Stomach smooth muscle (tissue), 2 donors: ENCODE results near the gene SRPRB.

Experiments
- H3K27ac ChIP-seq: one replicate; pipeline ENCODE4 v1.7.0; 2013; ENCODE audit warnings: mild to moderate bottlenecking, low read length, inconsistent platforms
- H3K27me3 ChIP-seq, 2 donors: one replicate each; pipeline ENCODE4 v1.7.0; 2013; ENCODE audit warnings: low read length in 2 of 2; ENCODE audit not compliant: insufficient read depth in 2 of 2, control insufficient read depth in 1 of 2
- H3K36me3 ChIP-seq, 2 donors: one replicate each; pipeline ENCODE4 v1.7.0; 2013; ENCODE audit warnings: low read length in 2 of 2; ENCODE audit not compliant: control insufficient read depth in 2 of 2, insufficient read depth in 2 of 2
- H3K4me1 ChIP-seq: one replicate; pipeline ENCODE4 v1.7.0; 2013; ENCODE audit warnings: low read length; ENCODE audit not compliant: control insufficient read depth, insufficient read depth
- H3K4me3 ChIP-seq, 2 donors: one replicate each; pipeline ENCODE4 v1.7.0; 2013; ENCODE audit warnings: low read length in 2 of 2
- H3K9ac ChIP-seq, 2 donors: one replicate each; pipeline ENCODE4 v1.7.0; 2013; ENCODE audit warnings: low read length in 2 of 2, mild to moderate bottlenecking in 1 of 2
- H3K9me3 ChIP-seq, 2 donors: one replicate each; pipeline ENCODE4 v1.7.0; 2013; ENCODE audit warnings: low read length in 2 of 2; ENCODE audit not compliant: control insufficient read depth in 2 of 2
- donor health status: healthy.
- donor health status: Pancreatic carcinoma.

The SRPRB gene

GRCh38 chr3:133859381-133860234 lies 54.0 kb downstream of the SRPRB start:
- no peaks in the 10 kb centered on the region for H3K4me1 ChIP-seq
- no peak overlapping the region for H3K9ac ChIP-seq
- peaks cover 0 to 4% of the 10 kb centered on the region in 2 donors for H3K36me3 ChIP-seq
- H3K27me3 ChIP-seq = no peaks in the 10 kb centered on the region
- no peaks in the 10 kb centered on the region for H3K9me3 ChIP-seq
- no peak overlapping the region for H3K4me3 ChIP-seq
- H3K27ac ChIP-seq = no peak overlapping the region

- H3K4me1 ChIP-seq = peaks cover 3% of the 10 kb centered on the region
- H3K9ac ChIP-seq = no peak overlapping the region
- H3K27me3 ChIP-seq = no peaks in the 10 kb centered on the region
- H3K27ac ChIP-seq = no peak overlapping the region
- H3K4me3 ChIP-seq = no peak overlapping the region
- peaks cover 0 to 4% of the 10 kb centered on the region in 2 donors for H3K36me3 ChIP-seq
- H3K9me3 ChIP-seq = no peaks in the 10 kb centered on the region
These were observed 54.9 kb downstream of the SRPRB start for GRCh38 chr3:133860519-133860918.

- peaks cover 3% of the 10 kb centered on the region for H3K4me1 ChIP-seq
- no peak overlapping the region for H3K27ac ChIP-seq
- no peaks in the 10 kb centered on the region for H3K27me3 ChIP-seq
- H3K9ac ChIP-seq = no peak overlapping the region
- H3K36me3 ChIP-seq = peaks cover 0 to 4% of the 10 kb centered on the region in 2 donors
- no peak overlapping the region for H3K4me3 ChIP-seq
- H3K9me3 ChIP-seq = no peaks in the 10 kb centered on the region
These were observed 56.5 kb downstream of the SRPRB start for GRCh38 chr3:133862161-133862560.

GRCh38 chr3:133863911-133864310 lies 58.3 kb downstream of the SRPRB start:
- Histone ChIP-seq H3K4me3 (no peak overlapping the region), H3K4me1 (peaks cover 13% of the 10 kb centered on the region), H3K27ac (no peak overlapping the region), H3K36me3 (peaks cover 0 to 4% of the 10 kb centered on the region in 2 donors), H3K9ac (no peak overlapping the region), H3K27me3 (no peaks in the 10 kb centered on the region), H3K9me3 (no peaks in the 10 kb centered on the region)

DNA sequence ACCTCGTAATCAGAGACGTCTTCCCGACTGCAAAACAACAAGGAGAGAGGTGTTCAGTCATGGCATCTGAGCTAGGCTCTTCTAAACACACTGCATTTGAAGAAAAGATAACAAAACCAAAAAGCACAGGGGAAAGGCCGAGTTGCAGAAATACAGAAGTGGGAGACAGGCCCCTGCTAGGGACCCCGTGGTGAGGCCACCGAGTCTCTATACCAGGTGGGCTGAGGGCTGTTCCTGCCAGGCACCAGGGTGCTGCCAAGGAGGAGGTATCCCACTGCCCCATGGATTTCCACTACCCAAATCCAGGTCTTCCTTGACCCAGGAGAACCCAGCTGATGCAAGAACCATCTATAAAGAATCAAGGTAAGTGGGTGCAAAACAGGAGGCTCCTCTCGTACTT lies 59.0 kb downstream of the SRPRB start:
- peaks cover 18% of the 10 kb centered on the region for H3K4me1 ChIP-seq
- H3K9ac ChIP-seq = no peak overlapping the region
- H3K4me3 ChIP-seq = no peak overlapping the region
- peaks cover 0 to 4% of the 10 kb centered on the region in 2 donors for H3K36me3 ChIP-seq
- H3K27ac ChIP-seq = no peak overlapping the region
- peaks cover 0 to 2% of the 10 kb centered on the region in 2 donors for H3K9me3 ChIP-seq
- no peaks in the 10 kb centered on the region for H3K27me3 ChIP-seq

DNA sequence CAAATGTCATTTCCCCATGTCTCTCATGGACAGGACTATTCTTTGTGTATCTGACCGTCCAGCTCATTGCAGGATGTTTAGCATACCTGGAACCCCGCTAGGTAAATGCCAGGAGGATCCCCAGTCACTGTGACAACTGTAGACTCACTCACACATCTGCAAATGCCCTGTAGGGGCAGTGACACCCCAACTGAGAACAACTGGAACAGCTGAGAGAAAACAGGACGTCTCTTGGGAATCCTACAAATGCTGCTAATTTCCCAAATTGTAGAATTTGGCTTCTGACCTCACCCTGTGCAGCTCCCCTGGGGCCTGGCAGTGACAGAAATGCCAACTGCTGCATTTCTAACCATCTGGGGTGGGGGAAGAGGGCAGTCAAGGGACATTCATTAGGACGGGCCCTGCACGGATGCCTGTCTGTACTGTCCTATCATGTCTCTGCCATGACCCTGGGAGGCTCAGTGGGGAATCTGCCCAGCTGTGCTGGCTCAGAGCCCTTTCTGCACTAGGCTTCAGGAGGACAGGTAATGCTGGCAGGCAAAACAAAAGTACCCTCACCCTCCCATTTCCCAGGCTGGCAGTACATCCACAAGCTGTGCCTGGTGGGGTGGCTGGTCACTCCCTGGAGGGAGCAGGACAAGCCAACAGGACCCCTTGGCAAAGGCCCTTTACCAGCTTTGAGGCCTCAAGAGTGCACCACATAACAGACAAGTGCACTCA lies 59.7 kb downstream of the SRPRB start:
- peaks cover 18% of the 10 kb centered on the region for H3K4me1 ChIP-seq
- no peak overlapping the region for H3K27ac ChIP-seq
- H3K4me3 ChIP-seq = no peak overlapping the region
- H3K9ac ChIP-seq = no peak overlapping the region
- H3K36me3 ChIP-seq = peaks cover 0 to 4% of the 10 kb centered on the region in 2 donors
- peaks cover 0 to 4% of the 10 kb centered on the region in 2 donors for H3K9me3 ChIP-seq
- H3K27me3 ChIP-seq = no peaks in the 10 kb centered on the region

DNA sequence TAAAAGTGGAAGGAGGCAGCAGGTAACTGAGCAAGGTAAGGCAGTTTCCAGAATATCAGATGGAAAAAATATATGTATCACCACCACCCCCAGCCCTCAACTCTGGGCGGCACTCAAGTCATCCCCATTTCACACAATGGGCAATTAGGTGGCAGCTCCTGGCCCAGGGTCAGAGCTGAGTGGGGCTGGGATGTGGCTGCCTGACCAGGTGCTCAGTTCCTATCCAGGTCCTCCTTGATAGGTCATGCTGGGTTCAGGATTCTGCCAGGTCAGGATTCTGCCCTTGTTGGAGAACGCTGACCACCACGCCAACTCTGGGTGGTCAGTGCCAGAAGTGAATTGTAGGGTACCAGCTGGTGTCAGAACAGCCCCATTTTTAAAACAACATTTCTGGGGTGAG lies 60.5 kb downstream of the SRPRB start:
- no peak overlapping the region for H3K27ac ChIP-seq
- H3K9ac ChIP-seq = no peak overlapping the region
- peaks cover 0 to 4% of the 10 kb centered on the region in 2 donors for H3K9me3 ChIP-seq
- H3K27me3 ChIP-seq = no peaks in the 10 kb centered on the region
- peaks cover 18% of the 10 kb centered on the region for H3K4me1 ChIP-seq
- no peak overlapping the region for H3K4me3 ChIP-seq
- peaks cover 0 to 4% of the 10 kb centered on the region in 2 donors for H3K36me3 ChIP-seq

DNA sequence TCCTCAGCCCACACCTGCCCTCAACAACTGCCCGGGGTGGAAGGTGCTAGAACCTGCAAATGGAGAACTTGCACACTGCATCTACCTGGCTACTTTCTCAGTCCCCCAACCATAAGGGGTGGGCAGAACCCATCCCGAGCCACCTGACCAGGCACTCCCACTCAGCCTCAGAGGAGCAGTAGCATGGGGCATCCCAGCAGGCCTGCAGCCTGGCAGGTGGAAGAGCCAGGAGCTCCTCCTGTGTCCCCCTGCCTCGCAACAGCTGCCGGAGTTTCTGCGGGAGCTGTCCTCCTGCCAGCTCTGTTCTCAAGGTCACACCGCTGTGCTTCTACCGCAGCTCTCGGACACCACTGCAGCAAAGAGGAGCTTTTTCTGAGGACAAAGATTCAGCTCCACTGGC lies 62.6 kb downstream of the SRPRB start:
- H3K4me3 ChIP-seq = no peak overlapping the region
- peaks cover 0 to 4% of the 10 kb centered on the region in 2 donors for H3K9me3 ChIP-seq
- no peak overlapping the region for H3K9ac ChIP-seq
- no peaks in the 10 kb centered on the region for H3K27me3 ChIP-seq
- peak overlapping the region; percentile 53 for H3K27ac ChIP-seq
- peaks cover 0 to 4% of the 10 kb centered on the region in 2 donors for H3K36me3 ChIP-seq
- H3K4me1 ChIP-seq = peaks cover 18% of the 10 kb centered on the region

DNA sequence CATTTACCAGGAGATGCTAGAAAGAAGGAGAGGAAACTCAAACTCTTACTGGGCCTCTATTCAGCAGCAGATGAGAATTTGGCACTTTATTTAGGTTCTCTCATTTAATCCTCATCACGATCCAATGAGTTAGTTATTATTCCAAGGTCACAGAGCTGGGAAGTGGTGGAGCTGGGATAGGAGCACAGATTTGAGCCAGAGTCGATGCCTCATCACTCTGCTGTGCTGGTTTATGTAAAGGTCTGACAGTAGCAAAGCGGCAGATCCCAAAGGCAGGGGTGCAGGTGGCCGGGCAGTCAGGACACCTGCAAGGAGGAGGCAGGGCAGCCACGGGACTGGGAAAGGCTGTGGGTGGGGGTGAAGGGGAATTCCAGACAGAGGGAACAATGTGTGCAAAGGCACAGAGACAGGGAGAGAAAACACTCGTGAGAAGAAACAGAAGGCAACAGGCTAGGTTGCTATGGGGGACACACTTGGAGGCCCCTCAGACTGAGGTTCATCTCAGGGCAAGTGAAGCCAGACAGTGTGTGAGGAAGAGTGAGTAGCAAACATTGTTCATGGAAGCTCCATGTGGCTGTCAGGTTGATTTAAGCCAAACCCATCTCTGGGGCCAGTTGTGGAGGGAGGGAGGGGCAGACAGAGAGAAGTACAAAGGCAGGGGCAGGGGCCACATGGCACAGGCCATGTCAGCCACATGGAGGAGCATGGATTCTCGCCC lies 63.3 kb downstream of the SRPRB start:
- Histone ChIP-seq H3K9me3 (peaks cover 0 to 4% of the 10 kb centered on the region in 2 donors), H3K36me3 (no peaks in the 10 kb centered on the region), H3K4me3 (no peak overlapping the region), H3K27ac (peak overlapping the region; percentile 53), H3K9ac (peak overlapping the region in 1 of 2 donors; percentile 5), H3K4me1 (peaks cover 18% of the 10 kb centered on the region), H3K27me3 (no peaks in the 10 kb centered on the region)

GRCh38 chr3:133869586-133869985 lies 64.0 kb downstream of the SRPRB start:
- no peak overlapping the region for H3K9ac ChIP-seq
- no peaks in the 10 kb centered on the region for H3K27me3 ChIP-seq
- no peaks in the 10 kb centered on the region for H3K36me3 ChIP-seq
- H3K4me3 ChIP-seq = no peak overlapping the region
- peaks cover 18% of the 10 kb centered on the region for H3K4me1 ChIP-seq
- H3K27ac ChIP-seq = no peak overlapping the region
- H3K9me3 ChIP-seq = peaks cover 0 to 4% of the 10 kb centered on the region in 2 donors
